Prostate gland (tissue), 2 donors: ENCODE results near the gene AXDND1.

ENCODE experiments used
- CTCF ChIP-seq, 4 experiments: fragments of 200-600 bp in 2 of 4; fragments of 450-650 bp in 2 of 4; sonication (generic) in 2 of 4; IDR thresholded peaks; 1 replicate in 3 of 4; 2 replicates in 1 of 4; pipeline ENCODE4 v1.5.1; 2016 to 2019; ENCODE audit warnings: antibody characterized with exemption in 4 of 4, mild to moderate bottlenecking in 2 of 4, moderate library complexity in 2 of 4
- POLR2A ChIP-seq: fragments of 450-650 bp; IDR thresholded peaks from one replicate; pipeline ENCODE4 v1.6.1; 2016; ENCODE audit warnings: antibody characterized with exemption, mild to moderate bottlenecking
- POLR2AphosphoS5 ChIP-seq: sonication (generic); formaldehyde crosslinking; IDR thresholded peaks from one replicate; pipeline ENCODE4 v1.6.1; 2017; ENCODE audit warnings: antibody characterized with exemption

GRCh38 chr1:179550746-179551682 lies 185.2 kb downstream of the AXDND1 start:
- no peak for TF ChIP-seq POLR2AphosphoS5
- no peak for TF ChIP-seq CTCF (IDR thresholded peaks at IDR 0.05)
- TF ChIP-seq POLR2A, result no peak
